Retinal pigment epithelial cell (primary cell): ENCODE data around the gene MUC5AC.

ENCODE experiments used
- DNase-seq: peaks from one replicate; pipeline ENCODE4 v3.0.0-alpha.2; 2010; ENCODE audit warnings: low read depth
- H3K4me3 ChIP-seq: 2 replicates; pipeline ENCODE4 v1.5.1; 2011; ENCODE audit warnings: mild to moderate bottlenecking, low read length, control low read depth, moderate library complexity
- TF ChIP-seq, protein P1 (sequence below): conservative IDR thresholded peaks from 2 replicates; pipeline ENCODE4 v1.5.1; 2011; ENCODE audit warnings: low read depth, low read length, control low read depth, inconsistent platforms

The MUC5AC gene

DNA sequence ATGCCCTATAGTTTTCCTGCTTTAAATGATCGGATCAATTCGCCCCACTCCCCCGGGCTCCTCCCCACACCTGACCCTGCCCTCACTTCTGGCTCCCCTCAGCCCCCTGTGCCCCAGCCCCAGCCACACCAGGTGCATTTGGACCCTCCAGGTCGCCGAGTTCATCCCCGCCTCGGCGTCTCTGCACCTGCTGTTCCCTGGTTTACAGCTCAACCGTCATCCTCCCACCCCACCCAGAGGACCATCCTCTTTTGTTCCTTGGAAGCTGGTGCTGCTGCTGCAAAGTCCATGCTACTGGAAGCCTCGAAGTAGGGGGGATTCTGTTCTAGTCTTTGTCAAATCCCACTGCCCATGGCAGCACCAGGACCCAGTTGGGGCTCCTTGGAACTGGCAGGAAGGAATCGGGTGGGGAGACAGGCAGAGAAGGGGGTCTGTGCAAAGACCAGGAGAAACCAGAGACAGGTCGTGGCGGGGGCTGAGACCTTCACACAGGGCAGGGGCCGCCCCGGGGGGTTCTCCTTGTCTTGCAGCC lies 60.6 kb downstream of the MUC5AC start:
- H3K4me3 ChIP-seq, result no peak overlapping the region
- TF ChIP-seq, protein P1, sequence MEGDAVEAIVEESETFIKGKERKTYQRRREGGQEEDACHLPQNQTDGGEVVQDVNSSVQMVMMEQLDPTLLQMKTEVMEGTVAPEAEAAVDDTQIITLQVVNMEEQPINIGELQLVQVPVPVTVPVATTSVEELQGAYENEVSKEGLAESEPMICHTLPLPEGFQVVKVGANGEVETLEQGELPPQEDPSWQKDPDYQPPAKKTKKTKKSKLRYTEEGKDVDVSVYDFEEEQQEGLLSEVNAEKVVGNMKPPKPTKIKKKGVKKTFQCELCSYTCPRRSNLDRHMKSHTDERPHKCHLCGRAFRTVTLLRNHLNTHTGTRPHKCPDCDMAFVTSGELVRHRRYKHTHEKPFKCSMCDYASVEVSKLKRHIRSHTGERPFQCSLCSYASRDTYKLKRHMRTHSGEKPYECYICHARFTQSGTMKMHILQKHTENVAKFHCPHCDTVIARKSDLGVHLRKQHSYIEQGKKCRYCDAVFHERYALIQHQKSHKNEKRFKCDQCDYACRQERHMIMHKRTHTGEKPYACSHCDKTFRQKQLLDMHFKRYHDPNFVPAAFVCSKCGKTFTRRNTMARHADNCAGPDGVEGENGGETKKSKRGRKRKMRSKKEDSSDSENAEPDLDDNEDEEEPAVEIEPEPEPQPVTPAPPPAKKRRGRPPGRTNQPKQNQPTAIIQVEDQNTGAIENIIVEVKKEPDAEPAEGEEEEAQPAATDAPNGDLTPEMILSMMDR, result no peak
- DNase-seq, result no peak

- DNase-seq, result no peak
- TF ChIP-seq, protein P1, result no peak
- no peak overlapping the region for H3K4me3 ChIP-seq
These were observed 61.2 kb downstream of the MUC5AC start for GRCh38 chr11:1218788-1219445.

DNA sequence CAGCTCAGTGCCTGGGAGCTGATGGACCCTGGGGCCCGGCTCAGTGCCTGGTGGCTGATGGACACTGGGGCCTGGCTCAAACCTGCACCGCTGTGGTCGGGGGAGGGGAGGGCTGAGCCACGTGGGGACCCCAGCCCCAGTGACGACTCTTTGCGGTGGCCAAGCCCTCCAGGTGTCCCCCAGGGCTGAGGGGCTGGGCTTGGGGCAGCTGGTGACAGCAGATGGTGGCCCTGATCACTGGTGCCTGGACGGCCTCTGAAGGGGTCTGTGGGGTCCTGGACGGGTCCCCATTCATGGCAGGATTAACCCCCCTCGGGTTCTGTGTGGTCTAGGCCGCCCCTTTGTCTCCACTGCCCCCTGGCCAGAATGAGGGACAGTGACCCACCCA lies 61.7 kb downstream of the MUC5AC start:
- TF ChIP-seq, protein P1, result no peak
- no peak for DNase-seq
- no peak overlapping the region for H3K4me3 ChIP-seq

DNA sequence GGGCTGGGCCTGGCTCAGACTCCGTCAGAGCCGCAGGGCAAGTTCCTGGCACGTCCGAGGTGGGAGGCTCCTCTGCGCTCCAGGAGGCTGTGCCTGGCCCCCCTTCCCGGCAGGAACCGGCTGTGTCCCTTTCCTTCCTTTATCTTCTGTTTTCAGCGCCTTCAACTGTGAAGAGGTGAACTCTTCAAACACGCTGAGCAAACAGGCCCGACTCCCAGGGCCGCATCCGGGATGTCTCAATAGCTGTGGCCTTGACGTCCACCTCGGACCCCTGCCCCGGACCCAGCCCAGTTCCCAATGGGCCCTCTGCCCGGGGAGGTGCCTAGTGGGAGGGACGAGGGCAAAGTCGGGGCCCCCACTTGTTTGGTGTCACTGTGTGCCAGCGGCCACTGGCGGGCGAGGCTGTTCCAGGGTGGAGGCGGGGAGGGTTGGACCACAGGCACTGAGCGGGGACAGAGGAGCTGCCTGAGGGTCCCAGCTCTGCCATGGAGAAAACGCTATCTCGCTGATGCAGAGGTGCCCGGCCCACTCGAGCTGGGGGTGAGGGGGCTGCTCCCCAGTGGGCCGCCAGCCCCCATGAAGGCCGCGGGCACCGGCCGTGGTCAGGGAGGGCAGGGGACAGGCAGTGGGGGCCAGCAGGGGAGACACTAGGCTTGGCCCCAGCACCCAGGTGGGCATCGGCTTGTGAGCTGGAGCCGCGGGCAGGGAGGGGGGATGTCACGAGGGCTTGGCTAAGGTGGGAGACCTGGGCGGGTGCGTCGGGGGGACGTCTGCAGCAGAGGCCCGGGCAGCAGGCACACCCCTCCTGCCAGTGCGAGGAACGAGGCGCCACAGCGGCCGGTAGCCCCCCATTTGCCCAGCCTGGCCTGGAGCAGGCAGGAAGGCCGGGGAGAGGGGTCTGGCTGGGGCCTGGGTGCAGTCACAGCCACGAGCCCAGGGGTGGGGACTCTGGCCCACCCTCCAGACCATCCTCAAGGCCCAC lies 62.4 kb downstream of the MUC5AC start:
- no peak overlapping the region for H3K4me3 ChIP-seq
- no peak for DNase-seq
- TF ChIP-seq, protein P1, result no peak

DNA sequence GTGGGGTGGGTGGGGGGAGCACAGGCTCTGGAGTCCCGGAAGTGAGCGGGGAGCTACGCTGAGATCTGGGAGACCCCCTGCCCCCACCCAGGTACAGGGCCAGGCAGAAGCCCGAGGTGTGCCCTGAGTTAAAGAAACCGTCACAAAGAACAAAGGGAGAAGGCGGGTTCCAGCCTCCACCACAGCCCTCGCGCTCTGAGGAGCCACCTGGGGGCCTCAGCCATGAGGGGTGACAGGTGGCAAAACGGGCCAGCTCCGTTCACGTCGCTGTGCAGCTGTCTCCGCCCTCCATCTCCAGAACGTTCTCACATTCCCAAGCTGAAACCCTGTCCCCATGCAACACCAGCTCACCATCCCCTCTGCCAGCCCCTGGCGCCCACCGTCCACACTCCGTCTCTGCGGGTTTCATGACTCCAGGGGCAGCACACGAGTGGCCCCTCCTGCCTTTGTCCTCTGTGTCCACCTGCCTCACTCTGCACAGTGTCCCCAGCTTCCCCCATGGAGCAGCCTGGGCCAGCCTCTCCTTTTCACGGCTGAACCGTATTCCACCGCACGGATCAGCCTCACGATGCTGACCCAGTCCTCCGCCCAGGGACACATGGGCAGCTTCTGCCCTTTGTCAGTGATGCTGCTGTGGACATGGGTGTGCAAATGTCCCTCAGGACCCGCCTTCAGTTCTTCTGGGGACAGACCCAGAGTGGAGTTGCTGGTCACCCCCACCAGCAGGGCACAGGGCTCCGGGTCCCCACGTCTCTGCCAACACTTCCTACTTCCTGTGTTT lies 63.4 kb downstream of the MUC5AC start:
- no peak overlapping the region for H3K4me3 ChIP-seq
- TF ChIP-seq, protein P1, result no peak
- no peak for DNase-seq

- H3K4me3 ChIP-seq, result no peak overlapping the region
- TF ChIP-seq, protein P1, result no peak
- no peak for DNase-seq
These were observed 64.1 kb downstream of the MUC5AC start for GRCh38 chr11:1221848-1222311.
